Activated naive CD8-positive, alpha-beta T cell treated with anti-CD3 and anti-CD28 coated beads for 36 hours (primary cell): ENCODE measurements around the gene PSKH1. TPM values are rescaled to one million over a fixed set of nuclear protein-coding genes. Genes with fewer than 3 reads are reported as not detected.
A peak's percentile ranks its signal among the peaks of the same experiment; 100 is the strongest.

Experiments used
- DNase-seq: peaks from one replicate; pipeline ENCODE4 v3.0.0; 2021
- H3K27ac Mint-ChIP-seq: one replicate; pipeline ENCODE4 v1.8.0; 2022; ENCODE audit warnings: mild to moderate bottlenecking, moderate library complexity, mixed read lengths
- H3K27me3 Mint-ChIP-seq: one replicate; pipeline ENCODE4 v1.8.0; 2022; ENCODE audit warnings: mild to moderate bottlenecking, mixed read lengths
- H3K36me3 Mint-ChIP-seq: one replicate; pipeline ENCODE4 v1.8.0; 2021; ENCODE audit warnings: mild to moderate bottlenecking, mixed read lengths
- H3K4me1 Mint-ChIP-seq: one replicate; pipeline ENCODE4 v1.8.0; 2021; ENCODE audit warnings: mixed read lengths
- H3K4me3 Mint-ChIP-seq: one replicate; pipeline ENCODE4 v1.8.0; 2022; ENCODE audit warnings: mild to moderate bottlenecking, moderate library complexity, mixed read lengths
- H3K9me3 Mint-ChIP-seq: one replicate; pipeline ENCODE4 v1.8.0; 2022; ENCODE audit warnings: mixed read lengths
- total RNA-seq, 2 experiments: library from RNA; stranded (reverse); gene quantifications; one replicate each; pipeline ENCODE4 v1.2.3, GENCODE V29; 2021

Gene PSKH1
- total RNA-seq, 2 experiments from 2014 or later: 9.9 to 10.6 TPM

- Mint-ChIP-seq H3K27me3 (no peaks in the 10 kb centered on the region), H3K27ac (no peak overlapping the region), H3K4me3 (no peak overlapping the region), H3K4me1 (peaks cover 20% of the 10 kb centered on the region), H3K9me3 (no peaks in the 10 kb centered on the region), H3K36me3 (peaks cover 18% of the 10 kb centered on the region)
- DNase-seq: no peak
Observed at GRCh38 chr16:67877064-67877463, 16.0 kb upstream of the PSKH1 start.

- DNase-seq: no peak
- Mint-ChIP-seq H3K36me3 (peaks cover 19% of the 10 kb centered on the region), H3K4me1 (peaks cover 16% of the 10 kb centered on the region), H3K9me3 (no peaks in the 10 kb centered on the region), H3K27ac (no peak overlapping the region), H3K27me3 (no peaks in the 10 kb centered on the region), H3K4me3 (no peak overlapping the region)
Observed at GRCh38 chr16:67878232-67878631, 14.8 kb upstream of the PSKH1 start.

GRCh38 chr16:67878846-67879245, 14.2 kb upstream of the PSKH1 start:
- H3K27me3 Mint-ChIP-seq: no peaks in the 10 kb centered on the region
- H3K4me3 Mint-ChIP-seq: no peak overlapping the region
- H3K9me3 Mint-ChIP-seq: no peaks in the 10 kb centered on the region
- H3K4me1 Mint-ChIP-seq: peaks cover 16% of the 10 kb centered on the region
- H3K27ac Mint-ChIP-seq: no peak overlapping the region
- peaks cover 23% of the 10 kb centered on the region for H3K36me3 Mint-ChIP-seq
- DNase-seq: no peak

GRCh38 chr16:67879462-67879861, 13.6 kb upstream of the PSKH1 start:
- H3K27me3 Mint-ChIP-seq: no peaks in the 10 kb centered on the region
- no peak overlapping the region for H3K4me3 Mint-ChIP-seq
- H3K27ac Mint-ChIP-seq: no peak overlapping the region
- peaks cover 21% of the 10 kb centered on the region for H3K36me3 Mint-ChIP-seq
- no peak for DNase-seq
- peaks cover 10% of the 10 kb centered on the region for H3K4me1 Mint-ChIP-seq
- no peaks in the 10 kb centered on the region for H3K9me3 Mint-ChIP-seq

- Mint-ChIP-seq H3K27ac (no peak overlapping the region), H3K4me3 (no peak overlapping the region), H3K27me3 (no peaks in the 10 kb centered on the region), H3K36me3 (peaks cover 23% of the 10 kb centered on the region), H3K9me3 (no peaks in the 10 kb centered on the region), H3K4me1 (peaks cover 8% of the 10 kb centered on the region)
- DNase-seq: no peak
Observed at GRCh38 chr16:67879936-67880335, 13.1 kb upstream of the PSKH1 start.

- Mint-ChIP-seq H3K4me1 (peaks cover 1% of the 10 kb centered on the region), H3K27me3 (no peaks in the 10 kb centered on the region), H3K36me3 (peaks cover 20% of the 10 kb centered on the region), H3K27ac (no peak overlapping the region), H3K9me3 (no peaks in the 10 kb centered on the region), H3K4me3 (no peak overlapping the region)
- DNase-seq: no peak
Observed at GRCh38 chr16:67880584-67880983, 12.5 kb upstream of the PSKH1 start.

GRCh38 chr16:67881621-67882161, 11.4 kb upstream of the PSKH1 start:
- Mint-ChIP-seq H3K9me3 (no peaks in the 10 kb centered on the region), H3K36me3 (peaks cover 20% of the 10 kb centered on the region), H3K4me1 (no peaks in the 10 kb centered on the region), H3K27me3 (no peaks in the 10 kb centered on the region), H3K4me3 (no peak overlapping the region), H3K27ac (no peak overlapping the region)
- no peak for DNase-seq

- Mint-ChIP-seq H3K9me3 (no peaks in the 10 kb centered on the region), H3K36me3 (peaks cover 18% of the 10 kb centered on the region), H3K27me3 (no peaks in the 10 kb centered on the region), H3K27ac (no peak overlapping the region), H3K4me3 (no peak overlapping the region), H3K4me1 (no peaks in the 10 kb centered on the region)
- no peak for DNase-seq
Observed at GRCh38 chr16:67882374-67883145, 10.5 kb upstream of the PSKH1 start.

- H3K27ac Mint-ChIP-seq: no peak overlapping the region
- H3K27me3 Mint-ChIP-seq: no peaks in the 10 kb centered on the region
- H3K4me1 Mint-ChIP-seq: no peaks in the 10 kb centered on the region
- H3K9me3 Mint-ChIP-seq: no peaks in the 10 kb centered on the region
- DNase-seq: no peak
- no peak overlapping the region for H3K4me3 Mint-ChIP-seq
- H3K36me3 Mint-ChIP-seq: peaks cover 14% of the 10 kb centered on the region
Observed at GRCh38 chr16:67883146-67883871, 9.7 kb upstream of the PSKH1 start.

- DNase-seq: peak; percentile 76
- Mint-ChIP-seq H3K9me3 (no peaks in the 10 kb centered on the region), H3K36me3 (peaks cover 14% of the 10 kb centered on the region), H3K4me3 (no peak overlapping the region), H3K27me3 (no peaks in the 10 kb centered on the region), H3K4me1 (no peaks in the 10 kb centered on the region), H3K27ac (no peak overlapping the region)
Observed at GRCh38 chr16:67883872-67884261, 9.2 kb upstream of the PSKH1 start.

GRCh38 chr16:67884684-67885083, 8.4 kb upstream of the PSKH1 start, which contains the start of gene NRN1L:
Gene NRN1L (plus strand): TSS chr16:67884885. CDS start chr16:67884904, 19 bp downstream.
- Mint-ChIP-seq H3K4me3 (no peak within 1 kb of the TSS), H3K27ac (no peak within 1 kb of the TSS), H3K4me1 (no peaks in the 10 kb centered on the region), H3K36me3 (peaks cover 14% of the 10 kb centered on the region), H3K9me3 (no peaks in the 10 kb centered on the region), H3K27me3 (no peaks in the 10 kb centered on the region)
- DNase-seq: no peak

- Mint-ChIP-seq H3K27me3 (no peaks in the 10 kb centered on the region), H3K27ac (no peak overlapping the region), H3K4me3 (no peak overlapping the region), H3K4me1 (no peaks in the 10 kb centered on the region), H3K9me3 (no peaks in the 10 kb centered on the region), H3K36me3 (peaks cover 10% of the 10 kb centered on the region)
- no peak for DNase-seq
Observed at GRCh38 chr16:67885545-67885944, 7.5 kb upstream of the PSKH1 start.

- Mint-ChIP-seq H3K27me3 (no peaks in the 10 kb centered on the region), H3K36me3 (peaks cover 10% of the 10 kb centered on the region), H3K4me1 (no peaks in the 10 kb centered on the region), H3K4me3 (no peak overlapping the region), H3K27ac (no peak overlapping the region), H3K9me3 (no peaks in the 10 kb centered on the region)
- DNase-seq: no peak
Observed at GRCh38 chr16:67885976-67886375, 7.1 kb upstream of the PSKH1 start.

- no peaks in the 10 kb centered on the region for H3K9me3 Mint-ChIP-seq
- H3K27ac Mint-ChIP-seq: peak overlapping the region; percentile 67
- no peak overlapping the region for H3K4me3 Mint-ChIP-seq
- no peaks in the 10 kb centered on the region for H3K27me3 Mint-ChIP-seq
- no peak for DNase-seq
- no peaks in the 10 kb centered on the region for H3K4me1 Mint-ChIP-seq
- peaks cover 10% of the 10 kb centered on the region for H3K36me3 Mint-ChIP-seq
Observed at GRCh38 chr16:67886387-67886786, 6.7 kb upstream of the PSKH1 start.

- no peaks in the 10 kb centered on the region for H3K9me3 Mint-ChIP-seq
- peaks cover 7% of the 10 kb centered on the region for H3K4me1 Mint-ChIP-seq
- H3K4me3 Mint-ChIP-seq: no peak overlapping the region
- no peaks in the 10 kb centered on the region for H3K27me3 Mint-ChIP-seq
- H3K27ac Mint-ChIP-seq: no peak overlapping the region
- DNase-seq: no peak
- peaks cover 9% of the 10 kb centered on the region for H3K36me3 Mint-ChIP-seq
Observed at GRCh38 chr16:67888331-67888730, 4.7 kb upstream of the PSKH1 start.
